NCI-H1417 treated with DMSO at 0.1 percent for 48 hours (cell line): ENCODE measurements around the gene YTHDC2.
"Not testable (repeated sequence)": the region's sequence is repeated elsewhere in the genome, so short reads cannot be mapped to it uniquely, and the experiment has no call there.

Experiments used
- DNase-seq: peaks from one replicate; lab custom pipeline; 2025; lab: John Stamatoyannopoulos, UW

The YTHDC2 gene

GRCh38 chr5:113603246-113603645 is 89.8 kb downstream of the YTHDC2 start:
- DNase-seq: not testable (repeated sequence)

GRCh38 chr5:113606298-113607134 is 93.0 kb downstream of the YTHDC2 start:
- no peak for DNase-seq

DNA sequence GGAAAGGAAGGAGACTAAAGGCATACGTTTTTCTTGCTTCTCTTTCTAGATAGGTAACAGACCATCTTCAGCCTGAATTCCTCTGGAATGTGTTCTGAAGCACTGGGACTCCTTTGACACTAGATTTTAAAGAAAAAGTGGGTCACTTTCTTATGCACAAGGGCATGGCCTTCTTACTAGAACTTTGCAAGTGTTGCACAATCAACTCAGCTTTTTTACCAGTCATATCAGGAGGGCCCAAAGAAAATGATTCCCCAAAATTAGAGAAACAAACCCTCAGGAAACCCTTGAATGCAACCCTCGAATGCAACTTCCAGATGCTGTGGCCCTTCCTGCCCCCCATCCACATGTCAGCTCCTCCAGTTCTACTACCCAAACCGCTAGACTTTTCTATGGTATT is 93.9 kb downstream of the YTHDC2 start:
- no peak for DNase-seq

DNA sequence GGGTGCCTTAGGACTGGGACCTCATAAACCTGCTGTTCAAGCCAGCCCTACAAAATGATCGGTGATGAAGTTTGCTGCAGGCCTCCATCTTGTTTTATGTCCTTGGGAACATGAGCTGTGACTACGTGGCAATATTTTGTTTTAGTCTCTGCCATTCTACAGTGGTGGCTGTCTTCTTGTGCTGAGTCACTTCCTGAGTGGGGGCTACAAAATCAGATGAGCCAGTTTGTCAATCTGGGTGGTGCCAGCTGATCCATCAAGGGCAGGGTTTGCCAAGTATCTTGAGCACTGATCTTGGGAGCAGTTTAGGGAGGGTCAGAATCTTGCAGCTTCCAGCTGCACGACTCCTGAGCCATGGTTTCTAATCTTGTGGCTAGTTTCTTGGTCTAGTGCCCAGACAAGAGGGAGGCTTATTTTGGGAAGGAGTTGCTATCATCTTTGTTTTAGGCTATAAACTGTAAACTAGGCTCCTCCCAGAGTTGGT is 94.7 kb downstream of the YTHDC2 start:
- DNase-seq: no peak

DNA sequence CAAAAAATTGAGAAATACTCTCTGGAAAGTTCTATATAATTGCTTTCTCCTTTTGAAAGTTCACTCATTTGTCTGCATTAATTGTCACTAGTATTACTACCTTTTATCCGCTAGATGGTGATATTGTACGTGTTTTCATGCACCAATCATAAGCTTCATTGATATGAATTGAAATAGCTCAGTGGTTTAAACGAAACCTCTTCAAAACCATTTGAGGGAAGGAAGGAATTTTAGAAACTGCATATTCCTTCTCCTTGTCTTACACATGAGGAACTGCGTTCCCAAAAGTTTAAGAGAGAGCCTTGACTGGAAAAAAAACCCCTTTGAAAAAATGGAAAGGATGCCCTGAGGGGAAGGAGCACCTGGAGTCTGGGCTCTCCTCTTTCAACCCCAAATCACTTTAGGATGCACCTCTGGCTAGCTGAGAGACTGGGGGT is 98.6 kb downstream of the YTHDC2 start:
- DNase-seq: no peak

- DNase-seq: no peak
These were observed 100.7 kb downstream of the YTHDC2 start for GRCh38 chr5:113614191-113614590.

GRCh38 chr5:113615708-113616107 is 102.2 kb downstream of the YTHDC2 start:
- no peak for DNase-seq

GRCh38 chr5:113617191-113617796 is 103.8 kb downstream of the YTHDC2 start:
- DNase-seq: no peak

DNA sequence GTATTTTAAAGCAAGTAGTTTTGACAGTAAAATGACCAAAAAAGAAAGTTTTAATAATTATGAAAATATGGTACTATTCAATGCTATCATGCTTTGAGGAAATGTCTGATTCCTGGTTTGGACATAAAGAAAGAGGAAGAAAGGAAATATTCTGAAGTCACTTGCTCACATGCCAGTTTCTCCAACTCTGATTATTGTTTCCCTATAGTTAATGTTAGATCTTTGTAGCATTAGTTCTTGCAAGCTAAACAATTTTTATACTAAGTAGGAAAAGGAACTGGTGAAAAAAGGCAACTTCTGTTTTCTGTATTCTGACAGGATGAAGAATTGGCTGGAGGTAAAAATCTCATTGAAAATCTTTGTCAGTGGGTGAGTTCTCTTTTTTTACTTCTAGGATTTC is 119.5 kb downstream of the YTHDC2 start:
- no peak for DNase-seq

GRCh38 chr5:113634957-113635356 is 121.5 kb downstream of the YTHDC2 start:
- DNase-seq: no peak

GRCh38 chr5:113641715-113642114 is 128.2 kb downstream of the YTHDC2 start:
- DNase-seq: no peak
